Measurements from ENCODE around the gene PSMB9. TPM values are rescaled to one million over a fixed set of nuclear protein-coding genes. Genes with fewer than 3 reads are reported as not detected.
A peak's percentile ranks its signal among the peaks of the same experiment; 100 is the strongest.

Gene PSMB9
- total and polyA plus RNA-seq, 9 of the 15 experiments (the other 6 are each of a cell fraction or from before 2014, with no cell fraction given): 1.1 to 3.7 (median 2.4) TPM

- ATAC-seq: peak; percentile 94
- peak within 1 kb of the TSS; percentile 99 for H2AFZ ChIP-seq (ENCODE audit: low read depth, low read length)
- peak; percentile 94 for FAIRE-seq
- H3K9ac ChIP-seq (ENCODE audit: insufficient read depth in 1 of 2, low read depth in 2 of 2, low read length in 2 of 2): peak within 1 kb of the TSS; percentile 67 to 97
- no peaks in the 10 kb centered on the region for H3K9me3 ChIP-seq (replicated peaks; ENCODE audit: control insufficient read depth, insufficient read depth, low read depth, low read length)
- intact Hi-C loops (cut with micrococcal nuclease) (loop anchor here (1.0 kb wide), 3 partner anchors 15 to 146 kb away; partner anchors contain the start of gene TAP1), in situ Hi-C loops (cut with MboI) (no loop called here)
- ChIA-PET POLR2A (interaction anchor here (0.5 to 5.1 kb wide), 20 partner anchors 10 to 1307 kb away, joined by 3 to 56 read pairs (median 6); partner anchors contain the start of genes PSMB9, RPS18 and TAP1), CTCF (ENCODE audit: low intra/inter-chr PET ratio) (interaction anchor here (0.6 to 6.6 kb wide), 5 partner anchors 16 to 147 kb away, joined by 3 to 66 read pairs (median 3); partner anchors contain the start of genes PSMB9 and TAP1)
- H3K27ac ChIP-seq (ENCODE audit: extremely low read depth, low read depth, low read length): peak within 1 kb of the TSS; percentile 75
- H4K20me1 ChIP-seq (replicated peaks; ENCODE audit: control insufficient read depth, insufficient read depth, low read length): no peaks in the 10 kb centered on the region
- no peaks in the 10 kb centered on the region for H3K9me1 ChIP-seq (ENCODE audit: control insufficient read depth, insufficient read depth, low read length)
- peak within 1 kb of the TSS; percentile 73 for H3K4me3 ChIP-seq
- peak within 1 kb of the TSS; percentile 88 for H3K4me2 ChIP-seq (ENCODE audit: insufficient read depth, low read length)
- H3K79me2 ChIP-seq (ENCODE audit: control insufficient read depth, insufficient read depth, low read length): peaks cover 11% of the 10 kb centered on the region; the same call in 2 of the 3 replicates
- peak; percentile 94 to 97 (median 96) for DNase-seq (ENCODE audit: extremely low read depth in 1 of 4, low spot score in 3 of 4)
- no peaks in the 10 kb centered on the region for H3K27me3 ChIP-seq (ENCODE audit: control insufficient read depth in 2 of 2, insufficient read depth in 2 of 2, low read length in 2 of 2)
- peaks cover 30% of the 10 kb centered on the region; the same call in 2 of the 3 replicates for H3K36me3 ChIP-seq (ENCODE audit: control insufficient read depth, insufficient read depth, low read length)
- peaks cover 6 to 9% of the 10 kb centered on the region in 2 experiments; a peak in 3 of 5 replicates for H3K4me1 ChIP-seq (replicated peaks in 1 of 2; ENCODE audit: control insufficient read depth in 2 of 2, insufficient read depth in 2 of 2, low read length in 2 of 2)
- under 1% methylated on average over 46 of the region's 57 CpGs for WGBS (ENCODE audit: insufficient coverage, low coverage, missing lambda C conversion rate)
- BruUV-seq (replicated peaks): no TSS peak
- no peak for TF ChIP-seq THRAP3 (IDR thresholded peaks at IDR 0.05; ENCODE audit: borderline replicate concordance)
- TF ChIP-seq SETDB1 (IDR thresholded peaks at IDR 0.05; ENCODE audit: low read length): no peak
- TF ChIP-seq CSDE1 (IDR thresholded peaks at IDR 0.05): no peak
- TF ChIP-seq, protein P1, sequence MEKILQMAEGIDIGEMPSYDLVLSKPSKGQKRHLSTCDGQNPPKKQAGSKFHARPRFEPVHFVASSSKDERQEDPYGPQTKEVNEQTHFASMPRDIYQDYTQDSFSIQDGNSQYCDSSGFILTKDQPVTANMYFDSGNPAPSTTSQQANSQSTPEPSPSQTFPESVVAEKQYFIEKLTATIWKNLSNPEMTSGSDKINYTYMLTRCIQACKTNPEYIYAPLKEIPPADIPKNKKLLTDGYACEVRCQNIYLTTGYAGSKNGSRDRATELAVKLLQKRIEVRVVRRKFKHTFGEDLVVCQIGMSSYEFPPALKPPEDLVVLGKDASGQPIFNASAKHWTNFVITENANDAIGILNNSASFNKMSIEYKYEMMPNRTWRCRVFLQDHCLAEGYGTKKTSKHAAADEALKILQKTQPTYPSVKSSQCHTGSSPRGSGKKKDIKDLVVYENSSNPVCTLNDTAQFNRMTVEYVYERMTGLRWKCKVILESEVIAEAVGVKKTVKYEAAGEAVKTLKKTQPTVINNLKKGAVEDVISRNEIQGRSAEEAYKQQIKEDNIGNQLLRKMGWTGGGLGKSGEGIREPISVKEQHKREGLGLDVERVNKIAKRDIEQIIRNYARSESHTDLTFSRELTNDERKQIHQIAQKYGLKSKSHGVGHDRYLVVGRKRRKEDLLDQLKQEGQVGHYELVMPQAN (IDR thresholded peaks at IDR 0.05; ENCODE audit: borderline replicate concordance): peak; percentile 77
- no peak for TF ChIP-seq ERF (CRISPR knock-in tag; IDR thresholded peaks at IDR 0.05)
- no peak for TF ChIP-seq ZNF586 (CRISPR knock-in tag; conservative IDR thresholded peaks at IDR 0.05)
- peak; percentile 98 to 99 for TF ChIP-seq UBTF (IDR thresholded peaks at IDR 0.05; ENCODE audit: borderline replicate concordance in 1 of 2, low read depth in 2 of 2, low read length in 2 of 2)
- TF ChIP-seq DDX20 (tag; IDR thresholded peaks at IDR 0.05; ENCODE audit: low read depth): no peak
- TF ChIP-seq, protein P2, sequence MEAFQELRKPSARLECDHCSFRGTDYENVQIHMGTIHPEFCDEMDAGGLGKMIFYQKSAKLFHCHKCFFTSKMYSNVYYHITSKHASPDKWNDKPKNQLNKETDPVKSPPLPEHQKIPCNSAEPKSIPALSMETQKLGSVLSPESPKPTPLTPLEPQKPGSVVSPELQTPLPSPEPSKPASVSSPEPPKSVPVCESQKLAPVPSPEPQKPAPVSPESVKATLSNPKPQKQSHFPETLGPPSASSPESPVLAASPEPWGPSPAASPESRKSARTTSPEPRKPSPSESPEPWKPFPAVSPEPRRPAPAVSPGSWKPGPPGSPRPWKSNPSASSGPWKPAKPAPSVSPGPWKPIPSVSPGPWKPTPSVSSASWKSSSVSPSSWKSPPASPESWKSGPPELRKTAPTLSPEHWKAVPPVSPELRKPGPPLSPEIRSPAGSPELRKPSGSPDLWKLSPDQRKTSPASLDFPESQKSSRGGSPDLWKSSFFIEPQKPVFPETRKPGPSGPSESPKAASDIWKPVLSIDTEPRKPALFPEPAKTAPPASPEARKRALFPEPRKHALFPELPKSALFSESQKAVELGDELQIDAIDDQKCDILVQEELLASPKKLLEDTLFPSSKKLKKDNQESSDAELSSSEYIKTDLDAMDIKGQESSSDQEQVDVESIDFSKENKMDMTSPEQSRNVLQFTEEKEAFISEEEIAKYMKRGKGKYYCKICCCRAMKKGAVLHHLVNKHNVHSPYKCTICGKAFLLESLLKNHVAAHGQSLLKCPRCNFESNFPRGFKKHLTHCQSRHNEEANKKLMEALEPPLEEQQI (IDR thresholded peaks at IDR 0.05): no peak
- TF ChIP-seq SMARCE1 (IDR thresholded peaks at IDR 0.05): no peak
- no peak for TF ChIP-seq MTA1 (IDR thresholded peaks at IDR 0.05; ENCODE audit: borderline replicate concordance)
- TF ChIP-seq, protein P3, sequence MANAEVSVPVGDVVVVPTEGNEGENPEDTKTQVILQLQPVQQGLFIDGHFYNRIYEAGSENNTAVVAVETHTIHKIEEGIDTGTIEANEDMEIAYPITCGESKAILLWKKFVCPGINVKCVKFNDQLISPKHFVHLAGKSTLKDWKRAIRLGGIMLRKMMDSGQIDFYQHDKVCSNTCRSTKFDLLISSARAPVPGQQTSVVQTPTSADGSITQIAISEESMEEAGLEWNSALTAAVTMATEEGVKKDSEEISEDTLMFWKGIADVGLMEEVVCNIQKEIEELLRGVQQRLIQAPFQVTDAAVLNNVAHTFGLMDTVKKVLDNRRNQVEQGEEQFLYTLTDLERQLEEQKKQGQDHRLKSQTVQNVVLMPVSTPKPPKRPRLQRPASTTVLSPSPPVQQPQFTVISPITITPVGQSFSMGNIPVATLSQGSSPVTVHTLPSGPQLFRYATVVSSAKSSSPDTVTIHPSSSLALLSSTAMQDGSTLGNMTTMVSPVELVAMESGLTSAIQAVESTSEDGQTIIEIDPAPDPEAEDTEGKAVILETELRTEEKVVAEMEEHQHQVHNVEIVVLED (CRISPR knock-in tag; IDR thresholded peaks at IDR 0.05): 0 out of 2 replicates have a peak, but pooled peaks have one; percentile 17
Observed at GRCh38 chr6:32838114-32838958, 15.7 kb upstream of the PSMB9 start, which contains the start of gene TAP2. TAP2 (minus strand) TSS chr6:32838739; CDS start chr6:32838233, 506 bp downstream.

Measured in K562 (cell line).